GM12864 (cell line): ENCODE measurements around the gene SMIM5.

ENCODE experiments used
- DNase-seq: peaks from one replicate; pipeline ENCODE4 v3.0.0-alpha.2; 2011; ENCODE audit warnings: low read depth
- H3K4me3 ChIP-seq: 2 replicates; pipeline ENCODE4 v1.5.1; 2011; ENCODE audit warnings: mild to moderate bottlenecking, low read depth, low read length, control low read depth
- TF ChIP-seq, protein P1 (sequence below): IDR thresholded peaks from 2 replicates; pipeline ENCODE4 v1.5.1; 2011; ENCODE audit warnings: low read depth, mild to moderate bottlenecking, moderate library complexity, low read length, control low read depth, inconsistent platforms; ENCODE audit errors: missing control alignments

The SMIM5 gene

DNA sequence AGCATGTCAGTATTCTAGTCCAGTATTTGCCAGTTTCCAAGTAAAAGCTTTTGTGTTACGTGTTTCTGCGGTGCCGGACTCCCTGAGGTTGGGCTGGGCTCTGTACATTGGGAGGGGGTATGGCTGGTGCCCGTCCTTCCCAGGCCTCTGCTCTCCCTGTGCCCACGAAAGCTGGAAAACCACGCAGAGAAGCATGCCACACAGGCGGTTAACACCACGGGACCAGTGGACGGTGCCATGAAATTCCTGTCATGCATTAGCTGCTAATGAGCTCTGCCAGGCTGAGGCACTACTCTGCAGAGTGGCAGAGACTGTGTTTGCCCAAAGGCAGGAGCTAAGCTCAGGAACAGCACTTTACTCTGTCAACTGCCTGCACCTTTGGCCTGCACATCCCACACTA is 8.1 kb downstream of the SMIM5 start:
- TF ChIP-seq, protein P1, sequence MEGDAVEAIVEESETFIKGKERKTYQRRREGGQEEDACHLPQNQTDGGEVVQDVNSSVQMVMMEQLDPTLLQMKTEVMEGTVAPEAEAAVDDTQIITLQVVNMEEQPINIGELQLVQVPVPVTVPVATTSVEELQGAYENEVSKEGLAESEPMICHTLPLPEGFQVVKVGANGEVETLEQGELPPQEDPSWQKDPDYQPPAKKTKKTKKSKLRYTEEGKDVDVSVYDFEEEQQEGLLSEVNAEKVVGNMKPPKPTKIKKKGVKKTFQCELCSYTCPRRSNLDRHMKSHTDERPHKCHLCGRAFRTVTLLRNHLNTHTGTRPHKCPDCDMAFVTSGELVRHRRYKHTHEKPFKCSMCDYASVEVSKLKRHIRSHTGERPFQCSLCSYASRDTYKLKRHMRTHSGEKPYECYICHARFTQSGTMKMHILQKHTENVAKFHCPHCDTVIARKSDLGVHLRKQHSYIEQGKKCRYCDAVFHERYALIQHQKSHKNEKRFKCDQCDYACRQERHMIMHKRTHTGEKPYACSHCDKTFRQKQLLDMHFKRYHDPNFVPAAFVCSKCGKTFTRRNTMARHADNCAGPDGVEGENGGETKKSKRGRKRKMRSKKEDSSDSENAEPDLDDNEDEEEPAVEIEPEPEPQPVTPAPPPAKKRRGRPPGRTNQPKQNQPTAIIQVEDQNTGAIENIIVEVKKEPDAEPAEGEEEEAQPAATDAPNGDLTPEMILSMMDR: no peak
- DNase-seq: no peak
- H3K4me3 ChIP-seq: no peak overlapping the region

DNA sequence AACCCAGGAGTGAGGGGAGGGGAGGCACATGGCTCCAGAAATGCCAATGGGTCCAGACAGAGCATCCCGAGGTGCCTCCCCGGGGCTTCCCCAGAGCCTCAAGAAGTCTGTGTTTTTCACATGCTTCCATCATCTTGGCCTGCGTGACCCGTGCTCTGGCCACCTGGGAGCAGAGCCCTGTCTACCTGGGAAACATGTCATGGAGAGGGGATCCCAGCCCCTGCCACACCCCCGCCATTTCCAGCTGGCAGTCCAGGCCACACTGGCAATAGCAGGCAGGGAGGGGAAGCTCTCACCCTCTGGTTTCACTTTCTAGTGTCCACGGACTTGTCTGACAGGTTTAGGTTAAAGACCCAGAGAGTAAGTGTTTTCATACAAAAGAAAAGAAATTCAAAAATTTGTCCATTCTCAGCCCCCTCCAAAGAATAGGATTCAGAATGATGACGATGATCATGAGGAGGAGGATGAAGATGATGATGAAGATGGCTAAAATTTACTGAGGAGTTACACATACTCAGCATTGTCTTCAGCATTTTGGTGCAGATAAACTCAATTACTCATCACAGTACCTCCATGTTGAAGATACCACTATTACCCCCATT is 9.0 kb downstream of the SMIM5 start:
- TF ChIP-seq, protein P1: no peak
- no peak overlapping the region for H3K4me3 ChIP-seq
- DNase-seq: no peak

DNA sequence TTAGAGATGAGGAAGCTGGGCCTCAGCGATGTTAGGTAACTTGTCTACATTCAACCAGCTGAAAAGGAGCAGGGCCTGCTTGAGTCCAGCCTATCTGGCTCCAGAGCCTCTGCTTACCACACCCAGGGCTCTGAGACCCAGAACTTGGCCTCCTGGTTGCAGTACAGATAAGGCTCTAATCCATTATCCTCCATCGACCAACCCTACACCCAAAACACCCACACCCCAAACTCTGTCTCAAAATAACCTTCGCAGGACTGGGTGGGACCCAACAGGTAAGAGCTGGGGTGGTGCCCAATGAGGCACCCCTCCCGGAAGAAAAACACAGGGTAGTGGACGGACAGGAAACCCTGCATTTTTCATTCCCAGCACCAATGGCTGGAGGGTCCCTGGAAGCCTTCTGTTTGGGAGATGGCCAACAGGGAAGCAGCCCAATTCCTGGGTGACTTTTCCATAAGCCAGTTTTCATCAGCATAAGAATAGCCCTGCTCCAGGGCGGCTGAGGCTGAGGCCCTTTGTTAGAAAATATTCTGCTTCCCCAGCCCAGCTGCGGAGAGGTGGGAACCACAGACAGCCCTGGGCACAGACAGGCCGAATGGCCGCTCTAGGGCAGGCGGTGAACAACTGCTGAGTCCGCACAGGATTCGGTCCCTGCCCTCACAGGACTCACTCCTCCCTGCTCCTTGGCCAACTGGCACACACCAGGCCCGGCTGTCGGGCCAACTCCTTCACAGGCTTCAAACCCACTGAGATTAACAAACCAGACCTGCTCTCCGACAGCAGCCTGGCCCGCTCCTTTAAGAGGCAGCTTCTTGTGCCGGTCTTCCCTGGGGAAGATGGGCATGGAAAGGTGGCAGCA is 9.8 kb downstream of the SMIM5 start:
- no peak for DNase-seq
- no peak overlapping the region for H3K4me3 ChIP-seq
- TF ChIP-seq, protein P1: no peak

DNA sequence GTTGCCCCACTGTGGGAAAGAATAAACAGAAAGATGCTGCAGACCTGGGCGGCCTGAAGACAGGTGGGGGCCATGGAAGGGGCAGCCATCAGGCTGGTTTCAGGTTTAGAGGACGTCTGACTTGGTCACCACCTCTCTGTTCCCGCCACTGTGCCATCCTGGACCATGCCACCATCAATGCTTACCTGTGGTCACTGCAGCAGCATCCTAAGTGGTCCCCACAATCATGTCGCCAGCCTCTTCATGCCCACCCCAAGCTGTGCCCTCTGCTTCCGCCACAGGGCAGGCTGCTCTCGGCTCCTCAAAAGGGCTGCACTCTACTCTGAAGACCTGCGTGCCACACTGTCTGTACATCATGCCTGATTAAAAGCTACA is 10.4 kb downstream of the SMIM5 start:
- DNase-seq: no peak
- TF ChIP-seq, protein P1: no peak
- no peak overlapping the region for H3K4me3 ChIP-seq

DNA sequence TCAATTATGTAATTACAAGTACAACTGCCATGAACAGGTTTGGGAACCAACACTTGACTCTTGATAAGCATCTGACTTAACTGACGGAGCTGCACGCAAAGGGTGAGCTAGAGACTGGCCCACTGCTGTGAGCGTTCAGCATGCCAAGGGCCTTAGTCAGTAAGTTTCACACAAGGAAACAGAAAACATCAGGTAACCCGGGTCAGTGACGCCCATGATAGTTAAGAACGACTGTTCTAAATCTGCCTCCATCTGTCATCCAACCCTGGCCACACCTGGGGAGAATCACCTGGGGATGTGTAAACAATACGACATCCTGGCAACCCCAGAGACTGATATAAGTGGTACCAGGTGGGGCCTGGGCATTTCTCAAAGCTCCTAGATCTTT is 12.3 kb downstream of the SMIM5 start:
- DNase-seq: no peak
- no peak overlapping the region for H3K4me3 ChIP-seq
- TF ChIP-seq, protein P1: no peak

DNA sequence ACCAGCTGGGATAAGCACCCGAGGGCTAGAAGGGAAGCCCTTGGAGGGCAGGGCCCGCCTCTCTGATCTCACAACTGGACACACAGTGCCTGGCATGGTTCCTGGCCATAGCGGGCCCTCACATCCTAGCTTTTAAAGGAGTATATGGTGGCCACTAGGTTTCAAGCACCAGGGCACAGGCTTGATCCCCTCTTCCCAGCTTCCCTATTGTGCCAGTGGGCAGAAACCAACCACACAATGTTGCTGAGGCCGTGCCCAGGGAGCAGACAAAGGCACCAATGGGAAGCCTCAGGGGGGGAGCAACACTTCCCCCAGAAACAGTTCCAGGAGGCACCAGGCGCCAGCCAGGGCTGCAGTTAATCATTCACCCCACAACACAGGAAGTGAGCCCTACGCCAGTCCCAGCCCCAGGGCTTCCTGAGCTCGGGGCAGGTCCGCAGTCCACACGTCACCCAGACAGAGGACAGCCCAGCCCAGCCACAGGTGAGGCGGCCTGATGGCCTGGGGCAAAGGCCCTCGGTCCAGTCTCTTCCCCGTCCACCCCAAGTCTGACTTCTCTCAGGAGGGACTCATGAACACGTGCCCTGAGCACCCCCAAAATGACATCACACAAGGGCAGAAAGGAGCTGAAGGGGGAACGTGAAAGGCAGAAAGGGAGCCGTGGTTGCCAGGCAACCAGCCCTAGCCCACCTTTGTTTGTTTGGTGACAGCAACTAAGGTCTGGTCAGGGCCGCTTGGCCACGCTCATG is 12.8 kb downstream of the SMIM5 start:
- TF ChIP-seq, protein P1: no peak
- DNase-seq: no peak
- H3K4me3 ChIP-seq: no peak overlapping the region

DNA sequence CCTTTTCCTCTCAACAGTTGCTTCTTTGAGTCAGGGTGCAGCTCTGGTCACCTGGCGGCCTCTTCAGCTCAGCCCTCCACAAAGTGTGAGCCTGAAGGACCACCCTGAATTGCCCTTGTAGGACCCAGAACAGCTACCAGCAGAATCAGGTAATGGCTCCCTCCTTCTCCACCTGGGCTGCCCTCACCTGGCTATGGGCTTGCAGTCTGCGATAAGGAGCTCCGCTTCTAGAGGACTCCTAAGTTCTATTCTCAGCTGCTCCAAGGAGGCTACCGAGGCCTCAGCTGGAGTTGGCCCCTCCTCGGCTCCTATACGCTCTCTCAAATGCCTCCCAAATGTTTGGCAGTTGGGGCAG is 13.4 kb downstream of the SMIM5 start:
- no peak overlapping the region for H3K4me3 ChIP-seq
- no peak for DNase-seq
- TF ChIP-seq, protein P1: no peak
